NT2/D1 (cell line): ENCODE data around the gene RFX8.

Source experiments
- SUZ12 ChIP-seq: IDR thresholded peaks from 2 replicates; pipeline ENCODE4 v1.6.1; 2011; ENCODE audit not compliant: insufficient read length, insufficient read depth; ENCODE audit errors: extremely low read depth
- ZNF274 ChIP-seq: IDR thresholded peaks from 2 replicates; pipeline ENCODE4 v1.6.1; 2011; ENCODE audit warnings: mild to moderate bottlenecking, low read depth, low read length

DNA sequence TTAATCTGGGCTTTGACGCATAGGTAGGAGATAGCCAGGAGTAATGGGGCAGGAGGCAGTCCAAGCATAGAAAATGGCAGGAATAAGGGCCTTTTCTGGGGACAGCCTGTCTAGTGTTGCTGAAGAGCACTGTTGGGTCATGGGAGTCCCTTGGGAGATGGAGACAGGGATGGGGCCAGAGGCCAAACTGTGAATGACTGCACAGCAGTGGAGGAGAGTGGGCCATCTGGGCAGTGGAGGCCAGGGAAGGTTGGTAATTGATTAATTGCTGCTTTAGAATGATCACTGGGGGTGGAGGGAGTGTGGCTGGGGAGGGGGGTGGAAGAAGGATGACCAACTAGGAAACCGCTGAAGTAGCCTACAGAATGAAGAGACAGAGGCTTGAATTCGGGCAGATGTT lies 59.0 kb downstream of the RFX8 start:
- no peak for TF ChIP-seq SUZ12
- TF ChIP-seq ZNF274, result no peak
